ENCODE data around the gene SP3. TPM values are rescaled to one million over a fixed set of nuclear protein-coding genes. Genes with fewer than 3 reads are reported as not detected.

SP3 gene
- total RNA-seq, 1 donor from 2014 or later: 41.2 TPM

DNA sequence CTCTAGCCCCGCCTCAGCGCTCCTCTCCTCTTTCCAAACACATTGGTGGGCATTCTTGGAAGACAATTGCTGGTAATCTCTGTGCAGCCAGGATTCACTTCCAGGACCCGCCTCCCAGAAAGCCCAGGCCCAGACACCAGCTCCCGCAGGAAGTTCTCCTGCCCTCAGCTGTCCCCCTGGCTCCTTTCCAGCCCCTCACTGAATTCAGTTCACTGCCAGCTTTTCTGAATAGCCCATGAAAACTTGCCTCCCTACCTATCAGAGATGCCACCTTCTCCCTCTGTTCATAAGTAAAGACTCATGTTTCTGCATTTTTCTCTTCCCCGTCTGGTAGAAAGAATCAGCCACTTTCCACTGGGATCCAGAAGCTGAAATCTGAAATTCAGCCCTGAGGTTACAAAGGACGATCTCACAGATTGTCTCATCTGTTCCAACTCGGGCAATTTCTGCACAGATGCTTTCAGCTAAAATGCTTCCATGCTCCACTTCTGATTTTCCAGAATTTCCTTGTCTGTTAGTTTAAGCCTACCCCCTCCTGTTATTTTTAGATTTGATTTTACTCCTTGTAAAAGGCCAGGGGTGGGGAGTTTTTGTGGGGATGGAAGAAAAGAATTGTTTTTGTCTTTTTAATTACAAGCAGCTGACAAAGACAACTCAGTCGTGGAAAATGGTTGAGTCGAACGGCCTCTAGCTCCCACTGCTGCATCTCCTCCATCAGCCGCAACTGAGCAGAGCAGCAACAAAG is 98.1 kb downstream of the SP3 start:
- H3K4me3 ChIP-seq (ENCODE audit: low read depth, low read length): no peak overlapping the region
- no peak for TF ChIP-seq CTCF (conservative IDR thresholded peaks at IDR 0.05; ENCODE audit: low read depth, low read length)

GRCh38 chr2:173865971-173866873 is 99.0 kb downstream of the SP3 start:
- no peak overlapping the region for H3K4me3 ChIP-seq (ENCODE audit: low read depth, low read length)
- no peak for DNase-seq (ENCODE audit: low read depth)
- TF ChIP-seq CTCF (conservative IDR thresholded peaks at IDR 0.05; ENCODE audit: low read depth, low read length): no peak

More for the DNA sequence above, 98.1 kb downstream of the SP3 start:
- no peak for DNase-seq (ENCODE audit: low read depth)

DNA sequence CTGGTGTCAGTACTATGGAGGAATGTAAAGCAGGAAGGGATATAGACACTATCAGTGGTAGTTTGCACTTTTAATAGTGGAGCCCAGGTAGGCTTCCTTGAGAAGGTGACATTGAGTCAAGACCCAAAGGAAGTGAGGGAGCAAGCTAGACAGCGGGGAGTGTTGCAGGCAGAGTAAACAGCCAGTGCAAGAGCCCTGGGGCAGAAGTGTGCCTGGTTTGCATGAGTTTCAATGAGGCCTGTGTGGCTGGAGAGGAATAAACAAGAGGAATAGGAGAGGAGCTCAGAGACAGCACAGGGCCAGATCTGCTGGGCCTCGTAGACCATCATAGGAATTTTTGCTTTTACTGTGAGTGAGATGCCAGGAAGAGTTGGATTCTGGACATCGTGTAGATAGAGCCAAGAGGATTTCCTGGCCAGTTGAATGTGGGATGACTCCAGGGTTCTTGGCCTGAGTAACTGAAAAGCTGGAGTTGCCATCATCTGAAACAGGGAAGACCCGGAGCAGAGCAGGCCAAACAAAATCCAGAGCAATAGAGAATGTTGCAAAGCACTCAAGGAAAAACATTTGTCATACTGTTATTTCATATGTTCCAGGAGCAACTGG is 102.5 kb downstream of the SP3 start:
- DNase-seq (ENCODE audit: low read depth): no peak
- no peak overlapping the region for H3K4me3 ChIP-seq (ENCODE audit: low read depth, low read length)
- no peak for TF ChIP-seq CTCF (conservative IDR thresholded peaks at IDR 0.05; ENCODE audit: low read depth, low read length)

DNA sequence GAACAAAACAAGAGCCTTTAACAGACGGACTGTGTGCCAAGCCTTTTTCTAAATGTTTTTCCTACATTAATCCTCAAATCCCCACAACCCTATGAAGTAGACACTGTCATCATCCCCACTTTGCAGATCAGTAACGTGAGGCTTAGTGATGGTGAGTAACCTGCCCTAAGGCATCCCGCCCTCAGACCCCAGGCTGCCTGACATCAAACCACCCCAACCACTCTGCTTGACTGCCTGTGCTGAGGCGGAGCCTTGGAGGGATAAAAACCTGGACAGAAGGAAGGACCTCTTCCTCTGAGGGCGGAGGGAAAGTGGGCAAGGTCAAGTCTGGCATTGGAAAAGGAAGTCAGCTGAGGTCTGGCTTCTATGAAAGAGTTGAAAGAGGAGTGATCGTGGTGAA is 104.6 kb downstream of the SP3 start:
- H3K4me3 ChIP-seq (ENCODE audit: low read depth, low read length): no peak overlapping the region
- DNase-seq (ENCODE audit: low read depth): no peak
- TF ChIP-seq CTCF (conservative IDR thresholded peaks at IDR 0.05; ENCODE audit: low read depth, low read length): no peak

DNA sequence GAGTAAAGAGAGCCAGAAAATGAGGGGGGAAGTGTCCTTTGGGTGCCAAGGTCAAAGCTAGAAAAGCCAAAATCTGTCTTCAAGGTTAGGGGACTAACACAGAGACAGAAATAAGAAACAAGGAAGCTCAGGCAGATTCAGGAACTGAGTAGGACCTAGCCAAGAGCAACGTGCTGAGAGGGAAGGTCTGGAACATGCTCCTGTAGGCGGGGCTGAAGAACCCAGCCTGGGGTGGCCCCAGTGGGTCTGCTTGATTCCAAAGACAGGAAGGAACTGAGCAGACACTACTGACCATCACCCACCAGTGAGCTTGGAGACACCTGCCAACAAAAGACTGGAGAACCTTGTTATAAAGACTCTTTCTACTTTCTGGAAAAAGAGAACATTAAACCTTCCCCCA is 105.1 kb downstream of the SP3 start:
- DNase-seq (ENCODE audit: low read depth): no peak
- no peak overlapping the region for H3K4me3 ChIP-seq (ENCODE audit: low read depth, low read length)
- TF ChIP-seq CTCF (conservative IDR thresholded peaks at IDR 0.05; ENCODE audit: low read depth, low read length): no peak

DNA sequence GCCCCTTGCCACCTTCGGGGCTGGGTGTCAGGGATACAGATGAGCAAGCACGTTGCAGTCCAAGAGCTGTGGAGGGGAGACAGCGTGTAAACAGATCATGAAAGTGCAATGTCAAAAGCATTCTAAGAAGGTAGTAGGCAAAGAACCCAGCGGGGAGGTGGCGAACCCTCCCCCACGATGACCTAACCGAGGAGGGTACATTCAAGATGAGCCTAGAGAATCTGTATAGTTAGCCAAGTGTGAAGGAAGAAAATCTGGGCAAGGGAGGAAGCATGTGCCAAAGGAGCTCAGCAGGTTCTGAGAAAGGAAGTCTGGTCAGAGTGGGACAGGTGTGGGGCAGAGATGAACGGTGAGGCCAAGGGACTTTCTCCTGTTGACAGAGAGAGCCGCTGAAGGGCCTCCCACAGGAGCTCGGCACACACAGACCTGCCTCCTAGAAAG is 106.9 kb downstream of the SP3 start:
- no peak for TF ChIP-seq CTCF (conservative IDR thresholded peaks at IDR 0.05; ENCODE audit: low read depth, low read length)
- H3K4me3 ChIP-seq (ENCODE audit: low read depth, low read length): no peak overlapping the region
- DNase-seq (ENCODE audit: low read depth): no peak

Data from epithelial cell of proximal tubule (primary cell).